Measurements from ENCODE around the gene EPB41L5. TPM values are rescaled to one million over a fixed set of nuclear protein-coding genes. Genes with fewer than 3 reads are reported as not detected.
"Not testable (repeated sequence)": the region's sequence is repeated elsewhere in the genome, so short reads cannot be mapped to it uniquely, and the experiment has no call there.

Gene EPB41L5
- total RNA-seq, 1 donor from 2014 or later: 14.9 TPM

- H3K27ac Mint-ChIP-seq (ENCODE audit: unreplicated experiment): no peak overlapping the region
- H3K27me3 Mint-ChIP-seq (ENCODE audit: unreplicated experiment): no peaks in the 10 kb centered on the region
- H3K9me3 Mint-ChIP-seq (ENCODE audit: unreplicated experiment): peaks cover 6% of the 10 kb centered on the region
- no peak overlapping the region for H3K4me3 Mint-ChIP-seq (ENCODE audit: unreplicated experiment)
- H3K36me3 Mint-ChIP-seq (ENCODE audit: unreplicated experiment): peaks cover 6% of the 10 kb centered on the region
- no peak for DNase-seq (ENCODE audit: extremely low spot score, unreplicated experiment)
- H3K4me1 Mint-ChIP-seq (ENCODE audit: unreplicated experiment): peaks cover 6% of the 10 kb centered on the region
- no peak for TF ChIP-seq CTCF (IDR thresholded peaks at IDR 0.05)
Measured at GRCh38 chr2:120059483-120059882, 46.6 kb downstream of the EPB41L5 start.

GRCh38 chr2:120060088-120060623, 47.3 kb downstream of the EPB41L5 start:
- peaks cover 13% of the 10 kb centered on the region for H3K4me1 Mint-ChIP-seq (ENCODE audit: unreplicated experiment)
- H3K27me3 Mint-ChIP-seq (ENCODE audit: unreplicated experiment): no peaks in the 10 kb centered on the region
- H3K36me3 Mint-ChIP-seq (ENCODE audit: unreplicated experiment): peaks cover 6% of the 10 kb centered on the region
- no peak overlapping the region for H3K27ac Mint-ChIP-seq (ENCODE audit: unreplicated experiment)
- DNase-seq (ENCODE audit: extremely low spot score, unreplicated experiment): no peak
- TF ChIP-seq CTCF (IDR thresholded peaks at IDR 0.05): no peak
- H3K4me3 Mint-ChIP-seq (ENCODE audit: unreplicated experiment): no peak overlapping the region
- H3K9me3 Mint-ChIP-seq (ENCODE audit: unreplicated experiment): peaks cover 6% of the 10 kb centered on the region

GRCh38 chr2:120064664-120065063, 51.8 kb downstream of the EPB41L5 start:
- Mint-ChIP-seq H3K27me3 (ENCODE audit: unreplicated experiment) (no peaks in the 10 kb centered on the region), H3K9me3 (ENCODE audit: unreplicated experiment) (peaks cover 3% of the 10 kb centered on the region), H3K4me1 (ENCODE audit: unreplicated experiment) (peaks cover 26% of the 10 kb centered on the region), H3K36me3 (ENCODE audit: unreplicated experiment) (peaks cover 4% of the 10 kb centered on the region), H3K27ac (ENCODE audit: unreplicated experiment) (peak overlapping the region; percentile 40), H3K4me3 (ENCODE audit: unreplicated experiment) (no peak overlapping the region)
- no peak for DNase-seq (ENCODE audit: extremely low spot score, unreplicated experiment)
- TF ChIP-seq CTCF (IDR thresholded peaks at IDR 0.05): no peak

- H3K4me1 Mint-ChIP-seq (ENCODE audit: unreplicated experiment): peaks cover 26% of the 10 kb centered on the region
- peak overlapping the region; percentile 43 for H3K27ac Mint-ChIP-seq (ENCODE audit: unreplicated experiment)
- TF ChIP-seq CTCF (IDR thresholded peaks at IDR 0.05): no peak
- no peak for DNase-seq (ENCODE audit: extremely low spot score, unreplicated experiment)
- H3K27me3 Mint-ChIP-seq (ENCODE audit: unreplicated experiment): no peaks in the 10 kb centered on the region
- peaks cover 4% of the 10 kb centered on the region for H3K36me3 Mint-ChIP-seq (ENCODE audit: unreplicated experiment)
- no peak overlapping the region for H3K4me3 Mint-ChIP-seq (ENCODE audit: unreplicated experiment)
- H3K9me3 Mint-ChIP-seq (ENCODE audit: unreplicated experiment): peaks cover 3% of the 10 kb centered on the region
Measured at GRCh38 chr2:120066800-120067547, 54.1 kb downstream of the EPB41L5 start.

- DNase-seq (ENCODE audit: extremely low spot score, unreplicated experiment); H3K27ac Mint-ChIP-seq (ENCODE audit: unreplicated experiment); H3K36me3 Mint-ChIP-seq (ENCODE audit: unreplicated experiment): not testable (repeated sequence)
Measured at GRCh38 chr2:120068040-120068658, 55.3 kb downstream of the EPB41L5 start.

More at GRCh38 chr2:120068040-120068658, 55.3 kb downstream of the EPB41L5 start:
- H3K27me3 Mint-ChIP-seq (ENCODE audit: unreplicated experiment); H3K4me3 Mint-ChIP-seq (ENCODE audit: unreplicated experiment); H3K9me3 Mint-ChIP-seq (ENCODE audit: unreplicated experiment): not testable (repeated sequence)
- peaks cover 26% of the 10 kb centered on the region for H3K4me1 Mint-ChIP-seq (ENCODE audit: unreplicated experiment)
